ENCODE data around the gene TUBB4A. TPM values are rescaled to one million over a fixed set of nuclear protein-coding genes. Genes with fewer than 3 reads are reported as not detected.
A peak's percentile ranks its signal among the peaks of the same experiment; 100 is the strongest.

Gene TUBB4A
- total and polyA plus RNA-seq, 10 of the 15 experiments (the other 5 are each of a cell fraction or from before 2014, with no cell fraction given), result 0.29 to 22.4 (median 3.8) TPM

GRCh38 chr19:6465006-6465405, 37.1 kb downstream of the TUBB4A start:
- H3K36me3 ChIP-seq (ENCODE audit: control insufficient read depth in 2 of 2, insufficient read depth in 2 of 2, low read length in 1 of 2), result no peaks in the 10 kb centered on the region; a peak in 1 of 4 replicates
- H4K20me1 ChIP-seq (ENCODE audit: control insufficient read depth, insufficient read depth), result no peaks in the 10 kb centered on the region
- no peaks in the 10 kb centered on the region for H3K4me1 ChIP-seq (ENCODE audit: control insufficient read depth, insufficient read depth, low read length)
- ATAC-seq (no peak), FAIRE-seq (no peak), DNase-seq (ENCODE audit: low read depth, low spot score) (no peak)
- ChIA-PET RAD21 (ENCODE audit: unreplicated experiment) (no interaction called here), CTCF (interaction anchor here (0.9 kb wide), 1 partner anchor 16 kb away, joined by 4 read pairs; no protein-coding TSS in a partner anchor), POLR2A (interaction anchor here (0.7 to 1.2 kb wide), 2 partner anchors 16 to 22 kb away, joined by 3 read pairs; no protein-coding TSS in a partner anchor), SMC1A (ENCODE audit: uncharacterized antibody, unreplicated experiment) (no interaction called here)
- H2AFZ ChIP-seq (ENCODE audit: control insufficient read depth, low read depth, low read length), result no peak overlapping the region
- BruUV-seq (replicated peaks), result no TSS peak
- no peak for TF ChIP-seq ATF2 (IDR thresholded peaks at IDR 0.05; ENCODE audit: low read length)
- H3K4me2 ChIP-seq (ENCODE audit: control insufficient read depth, insufficient read depth), result no peak overlapping the region
- H3K27me3 ChIP-seq (replicated peaks in 1 of 2; ENCODE audit: control insufficient read depth in 2 of 2, insufficient read depth in 2 of 2, low read length in 1 of 2), result no peaks in the 10 kb centered on the region
- H3K4me3 ChIP-seq, result no peak overlapping the region
- intact Hi-C loops (cut with micrococcal nuclease; ENCODE audit: unreplicated experiment), result no loop called here
- H3K9ac ChIP-seq (ENCODE audit: control insufficient read depth, insufficient read depth, low read length), result no peak overlapping the region
- H3K27ac ChIP-seq (ENCODE audit: control insufficient read depth, insufficient read depth), result no peak overlapping the region
- H3K79me2 ChIP-seq (ENCODE audit: control insufficient read depth, insufficient read depth, low read length), result no peaks in the 10 kb centered on the region
- H3K9me3 ChIP-seq (replicated peaks; ENCODE audit: control insufficient read depth, insufficient read depth, low read length), result no peaks in the 10 kb centered on the region
- 61% methylated on average over 9 of the region's 9 CpGs for WGBS (ENCODE audit: insufficient coverage, insufficient replicate concordance, low lambda C conversion rate, missing lambda C conversion rate)
- in situ Hi-C loops (cut with MboI), result no loop called here

- no peaks in the 10 kb centered on the region; a peak in 1 of 4 replicates for H3K36me3 ChIP-seq (ENCODE audit: control insufficient read depth in 2 of 2, insufficient read depth in 2 of 2, low read length in 1 of 2)
- POLR2A ChIA-PET, result no interaction called here
- SMC1A ChIA-PET (ENCODE audit: uncharacterized antibody, unreplicated experiment), result no interaction called here
- in situ Hi-C loops (cut with MboI) (no loop called here), intact Hi-C loops (cut with micrococcal nuclease; ENCODE audit: unreplicated experiment) (no loop called here)
- WGBS (ENCODE audit: insufficient coverage, insufficient replicate concordance, low lambda C conversion rate, missing lambda C conversion rate), result 42% methylated on average over 56 of the region's 65 CpGs
- DNase-seq (ENCODE audit: low read depth, low spot score) (no peak), FAIRE-seq (no peak), ATAC-seq (no peak)
- BruUV-seq (replicated peaks), result no TSS peak
- CTCF ChIA-PET, result interaction anchor here (0.9 kb wide), 1 partner anchor 17 kb away, joined by 4 read pairs; no protein-coding TSS in a partner anchor
- H4K20me1 ChIP-seq (ENCODE audit: control insufficient read depth, insufficient read depth), result no peaks in the 10 kb centered on the region
- H3K9ac ChIP-seq (ENCODE audit: control insufficient read depth, insufficient read depth, low read length), result no peak within 1 kb of the TSS
- H3K27me3 ChIP-seq (replicated peaks in 1 of 2; ENCODE audit: control insufficient read depth in 2 of 2, insufficient read depth in 2 of 2, low read length in 1 of 2), result no peaks in the 10 kb centered on the region
- H3K4me2 ChIP-seq (ENCODE audit: control insufficient read depth, insufficient read depth), result peak within 1 kb of the TSS; percentile 59
- no peak within 1 kb of the TSS for H3K27ac ChIP-seq (ENCODE audit: control insufficient read depth, insufficient read depth)
- peak within 1 kb of the TSS; percentile 28; the same call in 1 of the 2 replicates for H2AFZ ChIP-seq (ENCODE audit: control insufficient read depth, low read depth, low read length)
- H3K9me3 ChIP-seq (replicated peaks; ENCODE audit: control insufficient read depth, insufficient read depth, low read length), result no peaks in the 10 kb centered on the region
- H3K4me3 ChIP-seq, result no peak within 1 kb of the TSS; the same call in 1 of the 2 replicates
- TF ChIP-seq ETV6 (conservative IDR thresholded peaks at IDR 0.05 in 1 of 2, IDR thresholded peaks at IDR 0.05 in 1 of 2; ENCODE audit: borderline replicate concordance in 1 of 2, low read depth in 1 of 2) (no peak), RAD51 (IDR thresholded peaks at IDR 0.05) (peak; percentile 70; the same call in 1 of the 2 replicates), RCOR1 (conservative IDR thresholded peaks at IDR 0.05; ENCODE audit: low read depth, low read length) (no peak), BHLHE40 (IDR thresholded peaks at IDR 0.05; ENCODE audit: borderline replicate concordance in 1 of 2, low read depth in 2 of 2, low read length in 1 of 2) (peak in 1 of 2 experiments; percentile 82; a peak in 2 of 4 replicates)
- TF ChIP-seq, protein P1, sequence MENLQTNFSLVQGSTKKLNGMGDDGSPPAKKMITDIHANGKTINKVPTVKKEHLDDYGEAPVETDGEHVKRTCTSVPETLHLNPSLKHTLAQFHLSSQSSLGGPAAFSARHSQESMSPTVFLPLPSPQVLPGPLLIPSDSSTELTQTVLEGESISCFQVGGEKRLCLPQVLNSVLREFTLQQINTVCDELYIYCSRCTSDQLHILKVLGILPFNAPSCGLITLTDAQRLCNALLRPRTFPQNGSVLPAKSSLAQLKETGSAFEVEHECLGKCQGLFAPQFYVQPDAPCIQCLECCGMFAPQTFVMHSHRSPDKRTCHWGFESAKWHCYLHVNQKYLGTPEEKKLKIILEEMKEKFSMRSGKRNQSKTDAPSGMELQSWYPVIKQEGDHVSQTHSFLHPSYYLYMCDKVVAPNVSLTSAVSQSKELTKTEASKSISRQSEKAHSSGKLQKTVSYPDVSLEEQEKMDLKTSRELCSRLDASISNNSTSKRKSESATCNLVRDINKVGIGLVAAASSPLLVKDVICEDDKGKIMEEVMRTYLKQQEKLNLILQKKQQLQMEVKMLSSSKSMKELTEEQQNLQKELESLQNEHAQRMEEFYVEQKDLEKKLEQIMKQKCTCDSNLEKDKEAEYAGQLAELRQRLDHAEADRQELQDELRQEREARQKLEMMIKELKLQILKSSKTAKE (IDR thresholded peaks at IDR 0.05; ENCODE audit: low read depth, poor library complexity, severe bottlenecking), result no peak
- TF ChIP-seq, protein P2, sequence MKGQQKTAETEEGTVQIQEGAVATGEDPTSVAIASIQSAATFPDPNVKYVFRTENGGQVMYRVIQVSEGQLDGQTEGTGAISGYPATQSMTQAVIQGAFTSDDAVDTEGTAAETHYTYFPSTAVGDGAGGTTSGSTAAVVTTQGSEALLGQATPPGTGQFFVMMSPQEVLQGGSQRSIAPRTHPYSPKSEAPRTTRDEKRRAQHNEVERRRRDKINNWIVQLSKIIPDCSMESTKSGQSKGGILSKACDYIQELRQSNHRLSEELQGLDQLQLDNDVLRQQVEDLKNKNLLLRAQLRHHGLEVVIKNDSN (IDR thresholded peaks at IDR 0.05; ENCODE audit: borderline replicate concordance, extremely low read length, insufficient read depth, low read depth, low read length), result peak; percentile 82
- RAD21 ChIA-PET (ENCODE audit: unreplicated experiment), result no interaction called here
- no peaks in the 10 kb centered on the region for H3K4me1 ChIP-seq (ENCODE audit: control insufficient read depth, insufficient read depth, low read length)
- H3K79me2 ChIP-seq (ENCODE audit: control insufficient read depth, insufficient read depth, low read length), result peaks cover 2% of the 10 kb centered on the region
Measured at GRCh38 chr19:6464070-6464873, 37.8 kb downstream of the TUBB4A start, which contains the start of gene CRB3. CRB3 (plus strand) TSS chr19:6464271; CDS start chr19:6464702, 431 bp downstream.

All from GM12878 (cell line).